Measurements from ENCODE around the gene C1orf210. TPM values are rescaled to one million over a fixed set of nuclear protein-coding genes. Genes with fewer than 3 reads are reported as not detected.

C1orf210 gene
- total RNA-seq, 1 experiment from 2014 or later = not detected

GRCh38 chr1:43293176-43293575, 7.8 kb upstream of the C1orf210 start:
- H3K36me3 ChIP-seq (ENCODE audit: insufficient read depth, low read length) = no peaks in the 10 kb centered on the region
- H4K20me1 ChIP-seq (ENCODE audit: insufficient read depth, low read depth, low read length) = no peaks in the 10 kb centered on the region
- H3K4me3 ChIP-seq (ENCODE audit: low read length) = no peak overlapping the region
- no peaks in the 10 kb centered on the region for H3K9me2 ChIP-seq (replicated peaks; ENCODE audit: insufficient read depth, low read length)
- H2AFZ ChIP-seq (ENCODE audit: low read length) = no peak overlapping the region
- no peak overlapping the region for H3K4me2 ChIP-seq (ENCODE audit: low read depth, low read length, poor library complexity, severe bottlenecking)
- no peak for DNase-seq
- no peak overlapping the region for H3K27ac ChIP-seq (ENCODE audit: low read length)
- H3K9ac ChIP-seq (ENCODE audit: low read length) = no peak overlapping the region
- H3K27me3 ChIP-seq (ENCODE audit: low read length) = no peaks in the 10 kb centered on the region
- H3K79me2 ChIP-seq (ENCODE audit: low read length) = no peaks in the 10 kb centered on the region
- H3K4me1 ChIP-seq (ENCODE audit: low read length) = no peaks in the 10 kb centered on the region
- H3K9me3 ChIP-seq (ENCODE audit: low read length) = no peaks in the 10 kb centered on the region

GRCh38 chr1:43292679-43293078, 7.3 kb upstream of the C1orf210 start:
- no peak overlapping the region for H3K9ac ChIP-seq (ENCODE audit: low read length)
- H3K9me2 ChIP-seq (replicated peaks; ENCODE audit: insufficient read depth, low read length) = no peaks in the 10 kb centered on the region
- no peak overlapping the region for H2AFZ ChIP-seq (ENCODE audit: low read length)
- H3K27ac ChIP-seq (ENCODE audit: low read length) = no peak overlapping the region
- H3K79me2 ChIP-seq (ENCODE audit: low read length) = no peaks in the 10 kb centered on the region
- H3K27me3 ChIP-seq (ENCODE audit: low read length) = no peaks in the 10 kb centered on the region
- H3K4me2 ChIP-seq (ENCODE audit: low read depth, low read length, poor library complexity, severe bottlenecking) = no peak overlapping the region
- no peak overlapping the region for H3K4me3 ChIP-seq (ENCODE audit: low read length)
- no peaks in the 10 kb centered on the region for H3K36me3 ChIP-seq (ENCODE audit: insufficient read depth, low read length)
- no peaks in the 10 kb centered on the region for H4K20me1 ChIP-seq (ENCODE audit: insufficient read depth, low read depth, low read length)
- DNase-seq = no peak
- no peaks in the 10 kb centered on the region for H3K9me3 ChIP-seq (ENCODE audit: low read length)
- H3K4me1 ChIP-seq (ENCODE audit: low read length) = no peaks in the 10 kb centered on the region

GRCh38 chr1:43292216-43292615, 6.8 kb upstream of the C1orf210 start:
- H3K27ac ChIP-seq (ENCODE audit: low read length) = no peak overlapping the region
- H3K36me3 ChIP-seq (ENCODE audit: insufficient read depth, low read length) = no peaks in the 10 kb centered on the region
- no peaks in the 10 kb centered on the region for H3K79me2 ChIP-seq (ENCODE audit: low read length)
- H3K9ac ChIP-seq (ENCODE audit: low read length) = no peak overlapping the region
- H3K4me1 ChIP-seq (ENCODE audit: low read length) = no peaks in the 10 kb centered on the region
- DNase-seq = no peak
- H3K4me2 ChIP-seq (ENCODE audit: low read depth, low read length, poor library complexity, severe bottlenecking) = no peak overlapping the region
- H4K20me1 ChIP-seq (ENCODE audit: insufficient read depth, low read depth, low read length) = no peaks in the 10 kb centered on the region
- H3K27me3 ChIP-seq (ENCODE audit: low read length) = no peaks in the 10 kb centered on the region
- H3K4me3 ChIP-seq (ENCODE audit: low read length) = no peak overlapping the region
- H3K9me3 ChIP-seq (ENCODE audit: low read length) = no peaks in the 10 kb centered on the region
- H3K9me2 ChIP-seq (replicated peaks; ENCODE audit: insufficient read depth, low read length) = no peaks in the 10 kb centered on the region
- no peak overlapping the region for H2AFZ ChIP-seq (ENCODE audit: low read length)

DNA sequence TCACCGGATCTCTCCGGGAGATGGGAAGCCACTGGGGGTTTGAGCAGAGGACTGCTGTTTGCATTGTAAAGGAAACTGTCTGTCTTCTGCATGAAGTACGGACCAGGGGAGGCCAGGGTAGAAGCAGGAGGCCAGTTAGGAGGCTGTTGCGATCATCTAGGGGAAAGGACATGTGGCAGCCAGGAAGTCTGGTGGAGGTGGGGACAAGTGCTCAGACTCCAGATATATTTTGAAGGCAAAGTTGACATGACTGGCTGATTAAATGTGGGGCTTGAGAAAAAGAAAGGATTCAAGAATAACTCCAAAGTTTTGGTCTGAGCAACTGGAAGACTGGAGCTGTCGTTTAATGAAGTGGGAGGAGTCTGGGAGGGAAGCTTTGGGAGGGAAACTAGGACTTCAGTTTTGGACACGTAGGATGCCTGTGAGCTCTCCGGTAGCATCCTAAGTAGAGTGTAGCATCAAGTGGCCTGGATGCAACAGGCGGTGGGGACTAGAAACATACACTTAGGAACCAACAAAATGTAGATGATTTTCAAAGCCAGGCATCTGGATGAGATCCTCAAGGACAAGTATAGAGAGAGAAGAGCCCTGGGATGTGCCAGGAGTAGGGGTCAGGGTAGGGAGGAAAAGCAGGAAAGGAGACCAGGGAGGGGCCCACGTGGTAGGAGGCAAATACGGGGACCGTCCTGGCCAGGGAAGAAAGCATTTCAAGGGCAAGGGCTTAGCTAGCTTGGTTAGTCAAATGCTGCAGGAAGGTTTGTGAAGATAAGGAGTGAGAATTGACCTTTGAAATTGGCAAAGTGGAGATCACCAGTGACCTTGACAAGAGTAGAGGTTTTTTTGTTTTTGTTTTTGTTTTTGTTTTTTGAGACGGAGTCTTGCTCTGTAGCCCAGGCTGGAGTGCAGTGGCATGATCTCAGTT, 3.7 kb upstream of the C1orf210 start:
- H3K4me1 ChIP-seq (ENCODE audit: low read length) = no peaks in the 10 kb centered on the region
- no peaks in the 10 kb centered on the region for H3K9me3 ChIP-seq (ENCODE audit: low read length)
- no peak overlapping the region for H3K27ac ChIP-seq (ENCODE audit: low read length)
- no peak overlapping the region for H3K4me2 ChIP-seq (ENCODE audit: low read depth, low read length, poor library complexity, severe bottlenecking)
- no peaks in the 10 kb centered on the region for H3K79me2 ChIP-seq (ENCODE audit: low read length)
- DNase-seq = no peak
- H4K20me1 ChIP-seq (ENCODE audit: insufficient read depth, low read depth, low read length) = no peaks in the 10 kb centered on the region
- no peaks in the 10 kb centered on the region for H3K36me3 ChIP-seq (ENCODE audit: insufficient read depth, low read length)
- H3K9me2 ChIP-seq (replicated peaks; ENCODE audit: insufficient read depth, low read length) = no peaks in the 10 kb centered on the region
- no peak overlapping the region for H3K9ac ChIP-seq (ENCODE audit: low read length)
- no peaks in the 10 kb centered on the region for H3K27me3 ChIP-seq (ENCODE audit: low read length)
- H3K4me3 ChIP-seq (ENCODE audit: low read length) = no peak overlapping the region
- H2AFZ ChIP-seq (ENCODE audit: low read length) = no peak overlapping the region

GRCh38 chr1:43288058-43288784, 2.8 kb upstream of the C1orf210 start:
- Histone ChIP-seq H3K79me2 (ENCODE audit: low read length) (no peaks in the 10 kb centered on the region), H3K4me3 (ENCODE audit: low read length) (no peak overlapping the region), H3K27me3 (ENCODE audit: low read length) (no peaks in the 10 kb centered on the region), H2AFZ (ENCODE audit: low read length) (no peak overlapping the region), H3K9ac (ENCODE audit: low read length) (no peak overlapping the region), H3K4me1 (ENCODE audit: low read length) (no peaks in the 10 kb centered on the region), H3K4me2 (ENCODE audit: low read depth, low read length, poor library complexity, severe bottlenecking) (no peak overlapping the region), H3K9me3 (ENCODE audit: low read length) (no peaks in the 10 kb centered on the region), H3K9me2 (replicated peaks; ENCODE audit: insufficient read depth, low read length) (no peaks in the 10 kb centered on the region), H3K27ac (ENCODE audit: low read length) (no peak overlapping the region), H4K20me1 (ENCODE audit: insufficient read depth, low read depth, low read length) (no peaks in the 10 kb centered on the region), H3K36me3 (ENCODE audit: insufficient read depth, low read length) (no peaks in the 10 kb centered on the region)
- DNase-seq = no peak

DNA sequence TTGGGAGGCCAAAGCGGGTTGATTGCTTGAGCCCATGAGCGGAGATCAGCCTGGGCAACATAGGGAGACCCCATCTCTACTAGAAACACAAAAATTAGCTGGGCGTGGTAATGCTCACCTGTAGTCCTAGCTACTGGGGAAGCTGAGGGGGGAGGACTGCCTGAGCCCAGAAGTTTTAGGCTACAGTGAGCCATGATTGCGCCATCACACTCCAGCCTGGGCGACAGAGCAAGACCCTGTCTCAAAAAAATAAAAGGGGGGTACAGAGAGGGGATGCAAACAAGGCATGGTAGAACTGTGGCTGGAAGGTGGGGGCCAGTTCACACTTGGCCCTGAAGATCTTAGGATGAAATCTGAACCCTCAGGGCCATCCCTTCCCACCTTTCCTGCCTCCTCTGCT, 1.2 kb upstream of the C1orf210 start:
- no peaks in the 10 kb centered on the region for H3K9me3 ChIP-seq (ENCODE audit: low read length)
- DNase-seq = no peak
- H3K36me3 ChIP-seq (ENCODE audit: insufficient read depth, low read length) = no peaks in the 10 kb centered on the region
- no peak overlapping the region for H3K9ac ChIP-seq (ENCODE audit: low read length)
- no peaks in the 10 kb centered on the region for H3K4me1 ChIP-seq (ENCODE audit: low read length)
- no peak overlapping the region for H2AFZ ChIP-seq (ENCODE audit: low read length)
- H3K27ac ChIP-seq (ENCODE audit: low read length) = no peak overlapping the region
- no peaks in the 10 kb centered on the region for H3K79me2 ChIP-seq (ENCODE audit: low read length)
- no peak overlapping the region for H3K4me3 ChIP-seq (ENCODE audit: low read length)
- no peak overlapping the region for H3K4me2 ChIP-seq (ENCODE audit: low read depth, low read length, poor library complexity, severe bottlenecking)
- H3K9me2 ChIP-seq (replicated peaks; ENCODE audit: insufficient read depth, low read length) = no peaks in the 10 kb centered on the region
- no peaks in the 10 kb centered on the region for H4K20me1 ChIP-seq (ENCODE audit: insufficient read depth, low read depth, low read length)
- H3K27me3 ChIP-seq (ENCODE audit: low read length) = no peaks in the 10 kb centered on the region

DNA sequence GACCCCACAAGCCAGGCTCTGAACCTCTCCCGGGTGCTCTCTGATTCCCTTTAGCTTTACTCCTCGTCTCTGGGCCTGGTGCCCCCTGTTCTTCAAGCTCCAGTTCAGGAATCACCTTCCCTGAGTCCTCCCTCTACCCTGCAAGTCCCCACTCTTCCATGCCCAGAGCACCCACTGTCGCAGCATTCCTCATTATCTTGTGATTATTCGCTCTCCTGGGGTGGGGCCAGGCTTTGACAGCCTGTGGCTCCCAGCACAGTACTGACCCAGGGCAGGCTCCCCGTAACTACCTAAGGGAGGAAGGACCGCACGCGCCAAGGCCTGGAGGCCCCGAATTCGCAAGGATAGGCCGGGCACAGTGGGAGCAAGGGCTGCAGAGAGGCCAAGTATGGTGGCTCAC, 734 bp upstream of the C1orf210 start:
- Histone ChIP-seq H3K27ac (ENCODE audit: low read length) (no peak overlapping the region), H3K9me2 (replicated peaks; ENCODE audit: insufficient read depth, low read length) (no peaks in the 10 kb centered on the region), H3K27me3 (ENCODE audit: low read length) (no peaks in the 10 kb centered on the region), H3K4me1 (ENCODE audit: low read length) (no peaks in the 10 kb centered on the region), H3K79me2 (ENCODE audit: low read length) (no peaks in the 10 kb centered on the region), H3K4me3 (ENCODE audit: low read length) (no peak overlapping the region), H3K36me3 (ENCODE audit: insufficient read depth, low read length) (no peaks in the 10 kb centered on the region), H4K20me1 (ENCODE audit: insufficient read depth, low read depth, low read length) (no peaks in the 10 kb centered on the region), H3K9ac (ENCODE audit: low read length) (no peak overlapping the region), H2AFZ (ENCODE audit: low read length) (no peak overlapping the region), H3K4me2 (ENCODE audit: low read depth, low read length, poor library complexity, severe bottlenecking) (no peak overlapping the region), H3K9me3 (ENCODE audit: low read length) (no peaks in the 10 kb centered on the region)
- DNase-seq = no peak

DNA sequence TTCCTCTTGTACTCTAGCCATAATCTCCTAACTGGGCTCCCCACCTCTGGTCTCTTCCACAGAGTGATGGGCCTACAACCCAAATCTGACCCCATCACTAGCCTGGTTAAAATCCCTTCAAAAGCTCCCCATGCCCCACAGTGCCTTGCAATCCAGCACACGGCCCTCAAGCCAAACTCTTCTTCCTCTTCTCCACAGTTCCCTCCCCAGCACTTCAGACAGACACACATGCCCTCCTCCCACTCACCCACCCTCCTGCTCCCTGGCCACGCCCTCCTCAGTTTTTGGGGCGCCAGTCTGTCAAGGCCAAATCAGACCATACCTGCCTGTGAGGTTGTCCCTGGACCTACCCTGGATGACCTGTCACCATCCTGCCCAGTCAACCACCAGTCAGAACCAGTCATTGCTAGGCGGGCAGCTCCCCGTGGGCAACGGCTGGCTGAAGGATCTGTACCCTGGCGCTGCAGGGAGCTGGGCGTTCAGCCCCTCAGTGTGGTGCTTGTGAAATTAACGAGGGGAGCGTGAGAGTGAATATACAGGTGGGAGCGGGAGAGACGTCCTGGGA, 753 bp downstream of the C1orf210 start:
- Histone ChIP-seq H3K4me3 (ENCODE audit: low read length) (no peak overlapping the region), H3K27ac (ENCODE audit: low read length) (no peak overlapping the region), H3K36me3 (ENCODE audit: insufficient read depth, low read length) (no peaks in the 10 kb centered on the region), H3K9me2 (replicated peaks; ENCODE audit: insufficient read depth, low read length) (no peaks in the 10 kb centered on the region), H3K9ac (ENCODE audit: low read length) (no peak overlapping the region), H3K79me2 (ENCODE audit: low read length) (no peaks in the 10 kb centered on the region), H4K20me1 (ENCODE audit: insufficient read depth, low read depth, low read length) (no peaks in the 10 kb centered on the region), H3K9me3 (ENCODE audit: low read length) (no peaks in the 10 kb centered on the region), H2AFZ (ENCODE audit: low read length) (no peak overlapping the region), H3K27me3 (ENCODE audit: low read length) (no peaks in the 10 kb centered on the region), H3K4me2 (ENCODE audit: low read depth, low read length, poor library complexity, severe bottlenecking) (no peak overlapping the region), H3K4me1 (ENCODE audit: low read length) (no peaks in the 10 kb centered on the region)
- DNase-seq = no peak
